K562 (cell line): ENCODE results near the gene GPRIN1. TPM values are rescaled to one million over a fixed set of nuclear protein-coding genes. Genes with fewer than 3 reads are reported as not detected.

ENCODE experiments used
- ATAC-seq: fragments of 200-7000 bp; cut with Tn5 transposase; 3 replicates; pipeline ENCODE4 v1.9.1; 2020; ENCODE audit warnings: moderate library complexity
- BruUV-seq: library from RNA; stranded (reverse); fragments of 400-500 nt; replicated peaks from 2 replicates; lab custom pipeline; 2021; lab: Mats Ljungman, UMichigan
- CTCF ChIA-PET: fragments of 300-600 bp; formaldehyde crosslinking; extraction: SDS; loops from one replicate; lab custom pipeline; 2021; ENCODE audit warnings: low intra/inter-chr PET ratio; lab: Yijun Ruan, JAX
- POLR2A ChIA-PET: fragments of 300-600, 350-650 bp; sonication (Branson Sonifier 250); formaldehyde crosslinking; extraction: SDS; loops from one replicate; lab custom pipeline; 2021; ENCODE audit warnings: antibody characterized with exemption, inconsistent platforms; lab: Yijun Ruan, JAX
- DNase-seq, 4 experiments: peaks; one replicate each; pipeline versions ENCODE4 v3.0.0 to v3.0.0-alpha.2; 2011 to 2018; ENCODE audit warnings: low spot score in 3 of 4, mixed read lengths in 3 of 4; ENCODE audit errors: extremely low read depth in 1 of 4
- FAIRE-seq: peaks from 2 replicates; lab custom pipeline; 2011; peaks lifted over from hg19 to GRCh38; lab: Jason Lieb, UNC
- H2AFZ ChIP-seq: 2 replicates; pipeline ENCODE4 v1.6.0; 2011; ENCODE audit warnings: low read depth, low read length, control low read depth, inconsistent platforms
- H3K27ac ChIP-seq: fragments of 200-600 bp; 3 replicates; pipeline ENCODE4 v1.8.0; 2011; ENCODE audit warnings: low read depth, mild to moderate bottlenecking, control low read depth, inconsistent platforms, low read length, moderate library complexity, mixed read lengths; ENCODE audit errors: extremely low read depth
- H3K27me3 ChIP-seq, 2 experiments: fragments of 300-600 bp in 1 of 2; 2 replicates in 1 of 2; 3 replicates in 1 of 2; pipeline versions ENCODE4 v1.6.0 to v1.8.0; 2011; ENCODE audit warnings: inconsistent platforms in 2 of 2, low read length in 2 of 2, mild to moderate bottlenecking in 1 of 2, mixed read lengths in 1 of 2, moderate library complexity in 1 of 2; ENCODE audit not compliant: control insufficient read depth in 2 of 2, insufficient read depth in 2 of 2
- H3K36me3 ChIP-seq: fragments of 300-600 bp; 3 replicates; pipeline ENCODE4 v1.8.0; 2011; ENCODE audit warnings: mild to moderate bottlenecking, low read length, inconsistent platforms; ENCODE audit not compliant: control insufficient read depth, insufficient read depth
- H3K4me1 ChIP-seq, 2 experiments: fragments of 200-600 bp in 1 of 2; replicated peaks in 1 of 2; 2 replicates in 1 of 2; 3 replicates in 1 of 2; pipeline versions ENCODE4 v1.5.1 to v1.8.0; 2011; ENCODE audit warnings: inconsistent platforms in 2 of 2, low read length in 2 of 2, mild to moderate bottlenecking in 1 of 2, mixed read lengths in 1 of 2, moderate library complexity in 1 of 2; ENCODE audit not compliant: control insufficient read depth in 2 of 2, insufficient read depth in 2 of 2
- H3K4me2 ChIP-seq: 2 replicates; pipeline ENCODE4 v1.6.1; 2011; ENCODE audit warnings: low read length, control low read depth, inconsistent platforms, mixed read lengths; ENCODE audit not compliant: insufficient read depth
- H3K4me3 ChIP-seq: fragments of 200-600 bp; sonication (generic), shearing (Covaris generic); 2 replicates; pipeline ENCODE4 v1.5.1; 2016; ENCODE audit warnings: control low read depth, inconsistent platforms
- H3K79me2 ChIP-seq: fragments of 200-600 bp; 3 replicates; pipeline ENCODE4 v1.8.0; 2011; ENCODE audit warnings: low read length, inconsistent platforms; ENCODE audit not compliant: control insufficient read depth, insufficient read depth
- H3K9ac ChIP-seq, 2 experiments: 2 replicates each; pipeline versions ENCODE4 v1.6.0 to v1.6.1; 2011; ENCODE audit warnings: low read depth in 2 of 2, low read length in 2 of 2, control low read depth in 1 of 2, inconsistent platforms in 1 of 2, mild to moderate bottlenecking in 1 of 2, mixed read lengths in 1 of 2; ENCODE audit not compliant: insufficient read depth in 1 of 2
- H3K9me1 ChIP-seq: one replicate; pipeline ENCODE4 v1.6.0; 2011; ENCODE audit warnings: inconsistent platforms, mild to moderate bottlenecking, low read length, moderate library complexity; ENCODE audit not compliant: control insufficient read depth, insufficient read depth
- H3K9me3 ChIP-seq: replicated peaks from 2 replicates; pipeline ENCODE4 v1.5.1; 2011; ENCODE audit warnings: low read depth, low read length, inconsistent platforms; ENCODE audit not compliant: control insufficient read depth, insufficient read depth
- H4K20me1 ChIP-seq: replicated peaks from 2 replicates; pipeline ENCODE4 v1.6.1; 2011; ENCODE audit warnings: low read length, inconsistent platforms, mixed read lengths; ENCODE audit not compliant: control insufficient read depth, insufficient read depth
- ARHGAP35 ChIP-seq: fragments of 450-650 bp; IDR thresholded peaks from 2 replicates; pipeline ENCODE4 v1.6.1; 2018; ENCODE audit not compliant: partially characterized antibody
- CXXC5 ChIP-seq: fragments of 250-450 bp; sonication (Bioruptor Pico); IDR thresholded peaks from 2 replicates; pipeline ENCODE4 v1.8.0; 2022; ENCODE audit warnings: inconsistent platforms, mild to moderate bottlenecking, moderate library complexity
- RBM39 ChIP-seq: fragments of 200-400 bp; formaldehyde crosslinking; optimal IDR thresholded peaks from 2 replicates; pipeline ENCODE3; 2018; ENCODE audit warnings: low read depth, low read length
- STAT5B ChIP-seq: fragments of 250-450 bp; sonication (Bioruptor Pico); IDR thresholded peaks from 2 replicates; pipeline ENCODE4 v1.8.0; 2021; ENCODE audit warnings: mild to moderate bottlenecking, inconsistent platforms
- TCF15 ChIP-seq: fragments of 250-450 bp; sonication (Bioruptor Pico); IDR thresholded peaks from 2 replicates; pipeline ENCODE4 v1.8.0; 2022; ENCODE audit warnings: moderate library complexity, mild to moderate bottlenecking, inconsistent platforms
- TCF7 ChIP-seq: sonication (generic); IDR thresholded peaks from 2 replicates; pipeline ENCODE4 v1.6.1; 2016; ENCODE audit warnings: antibody characterized with exemption, borderline replicate concordance
- ZNF436 ChIP-seq: fragments of 250-450, 450-650 bp; sonication (Bioruptor Pico); formaldehyde crosslinking; IDR thresholded peaks from 2 replicates; pipeline ENCODE4 v1.7.0; 2020; ENCODE audit warnings: mild to moderate bottlenecking
- ZNF586 ChIP-seq: fragments of 450-650 bp; formaldehyde crosslinking; conservative IDR thresholded peaks from 2 replicates; pipeline ENCODE4 v1.4.0; 2020; ENCODE audit warnings: mild to moderate bottlenecking, moderate library complexity
- WGBS: fragments of 100-300 bp; shearing (Covaris generic); methylation state at CpG from one replicate; pipeline ENCODE4 v1.1.6; 2016; ENCODE audit warnings: low coverage, mixed read lengths; ENCODE audit not compliant: insufficient coverage; ENCODE audit errors: missing lambda C conversion rate; 5-methylcytosine and 5-hydroxymethylcytosine counted together
- in situ Hi-C: fragments of 300-500 bp; cut with MboI; formaldehyde crosslinking; loops from 4 replicates; pipeline ENCODE4 v1.15.0; 2018; ENCODE audit warnings: inconsistent platforms, mixed read lengths
- intact Hi-C: fragments of 100-400 bp; cut with micrococcal nuclease; formaldehyde crosslinking; loops from 2 replicates; pipeline ENCODE4 v1.14.2; 2022
- polyA plus RNA-seq, 8 experiments: library from polyadenylated mRNA; depleted of rRNA in 4 of 8; stranded (reverse) in 5 of 8; unstranded in 3 of 8; fragments of >200 nt; fragmentation: Nextera tagmentation in 2 of 8; fragmentation: Illumina TruSeq in 1 of 8; extraction: Ambion mirVana in 2 of 8; extraction: Trizol in 1 of 8; gene quantifications; 2 replicates each; pipeline versions ENCODE4 v1.2.1 to v1.2.3, GENCODE V29; 2011 to 2014; ENCODE audit warnings: inconsistent platforms in 1 of 8, missing spikeins in 1 of 8
- total RNA-seq, 7 experiments: library from RNA; depleted of rRNA in 6 of 7; stranded (reverse); fragments of >200 nt in 6 of 7; fragmentation: Illumina TruSeq in 2 of 7; extraction: Trizol in 2 of 7; gene quantifications; 2 replicates each; pipeline versions ENCODE4 v1.2.1 to v1.2.3, GENCODE V29; 2011 to 2021; ENCODE audit warnings: low replicate concordance in 1 of 7

GPRIN1 gene
- total and polyA plus RNA-seq, 9 of the 15 experiments (the other 6 are each of a cell fraction or from before 2014, with no cell fraction given), result 0.15 to 11.6 (median 4.4) TPM

GRCh38 chr5:176557846-176558245 lies 52.1 kb downstream of the GPRIN1 start:
- no peak overlapping the region for H2AFZ ChIP-seq
- BruUV-seq, result no TSS peak
- H4K20me1 ChIP-seq, result no peaks in the 10 kb centered on the region
- in situ Hi-C loops, result no loop called here
- H3K4me3 ChIP-seq, result no peak overlapping the region
- H3K9me3 ChIP-seq, result no peaks in the 10 kb centered on the region
- no peak overlapping the region for H3K4me2 ChIP-seq
- intact Hi-C loops, result no loop called here
- ChIA-PET CTCF (no interaction called here), POLR2A (no interaction called here)
- no peak overlapping the region for H3K9ac ChIP-seq
- 47% methylated on average over 11 of the region's 13 CpGs for WGBS
- no peaks in the 10 kb centered on the region for H3K4me1 ChIP-seq
- TF ChIP-seq ZNF586 (no peak), STAT5B (CRISPR knock-in tag) (no peak), CXXC5 (no peak), TCF7 (no peak), ZNF436 (no peak), TCF15 (CRISPR knock-in tag) (no peak), ARHGAP35 (no peak), RBM39 (no peak)
- DNase-seq, result no peak
- no peak for ATAC-seq
- H3K27me3 ChIP-seq, result peaks cover 13 to 34% of the 10 kb centered on the region in 2 experiments; a peak in 4 of 5 replicates
- H3K36me3 ChIP-seq, result no peaks in the 10 kb centered on the region
- no peak for FAIRE-seq
- no peaks in the 10 kb centered on the region for H3K79me2 ChIP-seq
- no peaks in the 10 kb centered on the region for H3K9me1 ChIP-seq
- H3K27ac ChIP-seq, result no peak overlapping the region
